Islet of Langerhans (tissue), 1 donor: ENCODE data around the gene HMCES.
"Not testable (repeated sequence)": the region's sequence is repeated elsewhere in the genome, so short reads cannot be mapped to it uniquely, and the experiment has no call there.

Source experiments
- FAIRE-seq: peaks from one replicate; lab custom pipeline; 2011; peaks lifted over from hg19 to GRCh38; lab: Jason Lieb, UNC

HMCES gene

DNA sequence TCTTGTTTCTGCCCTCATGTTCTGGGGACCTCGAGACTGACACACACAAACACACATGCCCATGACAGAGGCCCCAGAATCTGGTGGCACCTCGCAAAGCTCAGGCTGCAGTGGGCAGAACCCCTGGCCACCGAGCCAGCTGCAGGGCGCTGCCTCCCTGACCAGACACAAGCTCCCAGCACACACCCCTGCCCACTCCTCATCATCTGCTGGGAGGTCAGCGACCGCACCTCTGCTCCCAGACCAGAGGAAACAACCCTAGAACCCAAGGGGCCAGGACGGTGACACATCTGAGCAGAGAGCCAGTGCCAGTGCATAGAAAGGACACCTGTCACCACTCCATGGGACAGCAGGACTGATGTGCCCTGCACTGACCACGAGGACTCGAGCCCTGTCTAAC, 43.2 kb downstream of the HMCES start:
- FAIRE-seq = no peak

DNA sequence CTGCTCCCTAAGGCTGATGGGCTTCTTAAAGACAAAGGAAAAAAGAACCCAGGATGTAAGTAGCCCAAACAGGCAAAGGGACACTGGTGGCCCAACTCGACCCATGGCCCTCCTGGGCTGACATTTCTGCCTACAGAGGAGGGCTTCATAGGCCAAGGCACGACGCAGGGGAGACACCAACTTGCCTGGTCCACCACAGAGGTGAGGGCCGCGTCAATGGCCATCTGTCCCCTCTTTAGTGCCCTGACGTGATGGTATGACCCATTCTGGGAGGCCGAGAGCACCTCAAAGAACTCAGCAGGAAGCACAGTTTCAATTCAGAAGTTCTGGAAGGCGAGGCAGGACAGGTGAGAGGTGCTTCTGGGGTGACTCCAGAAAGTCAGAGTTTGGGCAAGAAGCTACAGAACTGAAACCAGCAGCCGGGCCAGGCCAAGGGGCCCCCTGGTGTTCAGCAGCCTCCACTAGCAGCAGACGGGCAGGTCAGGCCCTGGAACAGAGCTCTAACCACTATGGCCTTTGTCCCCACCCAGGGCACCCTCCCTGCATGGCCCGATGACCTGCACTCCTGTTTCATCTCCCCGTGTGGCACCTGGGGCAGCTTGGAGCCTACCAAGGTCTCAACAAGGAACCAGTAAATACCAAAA, 45.1 kb downstream of the HMCES start:
- FAIRE-seq = no peak

DNA sequence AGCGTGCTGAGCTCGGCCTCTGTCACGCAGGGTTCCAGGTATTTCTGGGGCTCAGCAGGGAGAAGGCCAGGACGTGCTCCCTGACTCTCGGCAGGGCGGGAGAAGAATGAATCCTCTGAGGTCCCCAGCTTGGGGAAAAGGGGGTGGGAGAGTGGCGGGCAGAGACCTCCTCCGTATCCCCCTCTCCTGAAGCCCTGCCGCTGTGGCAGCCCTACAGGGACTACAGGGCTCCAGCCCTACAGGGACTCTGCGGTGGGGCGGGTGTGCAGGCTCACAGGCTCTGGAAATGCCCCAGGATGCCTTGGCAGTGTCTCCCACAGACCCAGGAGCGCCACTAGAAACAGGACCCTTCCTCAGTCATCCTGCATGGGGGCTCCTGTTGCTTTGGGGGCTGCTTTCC, 46.2 kb downstream of the HMCES start:
- FAIRE-seq = no peak

DNA sequence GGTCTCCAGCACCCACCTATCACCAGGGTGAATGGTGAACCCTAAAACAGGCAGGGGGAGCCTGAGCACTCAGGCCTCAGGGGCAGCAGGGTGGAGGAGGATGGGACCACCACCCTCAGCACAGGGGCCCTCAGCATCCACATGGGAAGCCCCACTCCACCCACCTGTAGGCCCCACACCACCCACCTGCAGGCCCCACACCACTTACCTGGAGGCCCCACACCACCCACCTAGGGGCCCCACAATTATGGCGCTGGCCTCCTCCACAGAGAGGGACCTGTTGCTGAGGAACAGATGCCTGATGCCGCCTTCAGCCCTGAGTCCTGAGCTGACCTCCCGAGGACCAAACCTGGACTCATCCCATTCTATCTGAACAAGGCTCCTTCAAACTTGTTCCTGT, 46.7 kb downstream of the HMCES start:
- no peak for FAIRE-seq

- FAIRE-seq = no peak
Observed at GRCh38 chr3:129326138-129326537, 47.5 kb downstream of the HMCES start.

DNA sequence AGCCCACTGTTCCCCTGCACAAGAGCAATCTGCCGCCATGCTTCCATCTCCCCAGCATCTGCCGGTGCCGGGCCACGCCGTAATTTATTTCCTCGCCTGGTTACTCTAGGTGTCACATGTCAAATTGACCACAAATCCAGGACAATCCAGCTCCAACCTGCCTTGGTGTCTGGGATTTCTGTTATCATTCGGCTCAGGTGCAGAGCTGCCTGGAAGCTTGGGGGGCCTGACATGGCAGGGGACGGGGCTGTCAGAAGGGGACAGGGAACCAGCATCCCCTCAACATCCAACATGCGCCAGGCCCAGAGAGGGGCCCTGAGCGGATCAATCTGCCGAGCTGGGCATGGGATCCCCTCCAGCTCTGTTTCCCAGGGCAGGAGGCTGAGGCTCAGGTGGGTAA, 47.9 kb downstream of the HMCES start:
- no peak for FAIRE-seq

DNA sequence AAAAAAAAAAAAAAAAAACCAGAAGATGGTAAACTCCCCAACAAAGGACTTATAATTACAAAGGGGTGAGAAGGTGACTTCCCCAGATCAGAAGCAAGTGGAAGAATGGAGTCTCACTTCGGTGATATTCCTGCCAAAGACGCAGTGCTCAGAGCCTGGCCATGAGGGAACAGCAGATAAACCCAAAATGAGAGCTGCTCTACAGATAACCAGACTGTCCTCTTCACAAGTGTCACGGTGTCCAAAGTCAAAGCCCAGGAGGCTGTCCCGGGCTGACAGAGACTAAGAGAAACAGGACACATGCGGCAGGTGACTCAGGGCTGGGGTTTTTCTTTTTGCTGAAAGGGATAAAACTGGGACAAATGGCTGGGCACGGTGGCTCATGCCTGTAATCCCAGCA, 48.8 kb downstream of the HMCES start:
- FAIRE-seq = no peak

- FAIRE-seq = no peak
Observed at GRCh38 chr3:129329858-129330257, 51.2 kb downstream of the HMCES start.

GRCh38 chr3:129330409-129330808, 51.7 kb downstream of the HMCES start:
- no peak for FAIRE-seq

GRCh38 chr3:129333891-129334290, 55.2 kb downstream of the HMCES start:
- FAIRE-seq = no peak

DNA sequence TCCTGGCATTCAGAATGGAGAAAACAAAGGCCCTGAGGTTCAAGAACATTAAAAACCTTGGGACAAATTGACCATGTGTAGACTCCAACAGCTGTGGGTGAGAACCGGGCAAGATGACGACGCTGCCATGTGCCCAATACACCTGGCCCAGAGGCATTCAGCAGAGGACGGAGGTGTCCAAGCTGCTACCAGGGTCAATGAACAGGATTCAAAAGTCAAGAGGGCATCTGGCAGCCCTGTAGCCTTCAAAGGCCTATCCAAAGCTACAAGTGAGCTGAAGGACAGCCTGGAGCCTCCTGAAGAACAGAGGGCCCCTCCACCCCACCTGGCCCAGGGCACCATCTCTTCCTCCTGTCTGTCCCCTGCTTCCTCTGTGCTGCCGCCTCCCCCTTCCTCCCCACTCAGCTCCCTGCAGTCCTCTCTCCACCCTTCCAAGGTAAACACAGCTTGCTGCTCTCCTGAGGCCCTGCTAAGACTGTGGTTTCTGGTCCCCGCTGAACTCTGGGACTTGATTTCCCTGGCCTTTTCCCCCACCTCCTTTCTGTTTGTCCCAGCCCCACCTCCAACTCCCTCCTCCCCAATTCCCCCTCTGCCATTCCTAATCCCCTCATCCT, 57.5 kb downstream of the HMCES start:
- no peak for FAIRE-seq

- not testable (repeated sequence) for FAIRE-seq
Observed at GRCh38 chr3:129337719-129338118, 59.0 kb downstream of the HMCES start.

DNA sequence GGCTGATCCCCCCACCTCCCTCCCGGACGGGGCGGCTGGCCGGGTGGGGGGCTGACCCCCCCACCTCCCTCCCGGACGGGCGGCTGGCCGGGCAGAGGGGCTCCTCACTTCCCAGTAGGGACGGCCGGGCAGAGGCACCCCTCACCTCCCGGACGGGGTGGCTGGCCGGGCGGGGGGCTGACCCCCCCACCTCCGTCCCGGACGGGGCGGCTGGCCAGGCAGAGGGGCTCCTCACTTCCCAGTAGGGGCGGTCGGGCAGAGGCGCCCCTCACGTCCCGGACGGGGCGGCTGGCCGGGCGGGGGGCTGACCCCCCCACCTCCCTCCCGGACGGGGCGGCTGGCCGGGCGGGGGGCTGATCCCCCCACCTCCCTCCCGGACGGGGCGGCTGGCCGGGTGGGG, 60.5 kb downstream of the HMCES start:
- not testable (repeated sequence) for FAIRE-seq

DNA sequence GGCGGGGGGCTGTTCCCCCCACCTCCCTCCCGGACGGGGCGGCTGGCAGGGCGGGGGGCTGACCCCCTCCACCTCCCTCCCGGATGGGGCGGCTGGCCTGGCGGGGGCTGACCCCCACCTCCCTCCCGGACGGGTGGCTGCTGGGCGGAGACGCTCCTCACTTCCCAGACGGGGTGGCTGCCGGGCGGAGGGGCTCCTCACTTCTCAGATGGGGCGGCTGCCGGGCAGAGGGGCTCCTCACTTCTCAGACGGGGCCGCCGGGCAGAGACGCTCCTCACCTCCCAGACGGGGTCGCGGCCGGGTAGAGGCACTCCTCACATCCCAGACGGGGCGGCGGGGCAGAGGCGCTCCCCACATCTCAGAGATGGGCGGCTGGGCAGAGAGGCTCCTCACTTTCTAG, 61.2 kb downstream of the HMCES start:
- FAIRE-seq = not testable (repeated sequence)

DNA sequence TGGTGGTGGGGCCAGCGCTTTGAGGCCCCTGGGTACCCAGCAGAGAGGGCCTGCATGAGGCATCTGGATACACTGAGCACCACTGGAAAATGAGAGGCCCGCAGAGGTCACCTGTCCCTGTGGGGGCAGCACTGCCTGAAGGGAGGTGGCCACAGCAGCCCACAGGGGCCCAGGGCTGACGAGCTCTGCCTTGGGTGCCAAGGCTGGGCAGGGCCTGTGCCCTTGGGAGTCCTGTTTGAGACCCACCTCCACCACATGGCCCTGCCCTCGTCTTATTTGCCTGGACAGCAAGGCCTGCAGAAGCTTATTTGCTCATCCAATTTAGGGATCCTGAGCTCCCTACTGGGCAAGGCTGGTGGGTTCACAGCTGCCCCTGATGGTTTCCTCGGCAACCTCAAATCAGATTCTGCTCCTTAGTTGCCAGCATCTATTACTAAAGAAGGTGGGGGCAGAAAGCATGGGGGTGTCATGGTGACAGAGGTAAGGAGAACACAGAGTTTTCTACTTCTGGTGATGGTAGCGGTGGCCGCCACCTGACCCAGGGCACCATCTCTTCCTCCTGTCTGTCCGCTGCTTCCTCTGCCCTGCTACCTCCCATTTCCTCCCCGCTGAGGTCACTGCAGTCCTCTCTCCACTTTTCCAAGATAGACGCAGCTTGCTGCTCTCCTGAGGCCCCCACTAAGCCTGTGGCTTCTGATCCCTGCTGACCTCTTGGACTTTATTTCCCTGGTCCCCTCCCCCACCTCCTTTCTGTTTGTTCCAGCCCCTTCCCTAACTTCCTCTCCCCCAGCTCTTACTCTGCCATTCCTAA, 62.9 kb downstream of the HMCES start:
- FAIRE-seq = no peak

- FAIRE-seq = no peak
Observed at GRCh38 chr3:129343643-129344360, 65.1 kb downstream of the HMCES start.

DNA sequence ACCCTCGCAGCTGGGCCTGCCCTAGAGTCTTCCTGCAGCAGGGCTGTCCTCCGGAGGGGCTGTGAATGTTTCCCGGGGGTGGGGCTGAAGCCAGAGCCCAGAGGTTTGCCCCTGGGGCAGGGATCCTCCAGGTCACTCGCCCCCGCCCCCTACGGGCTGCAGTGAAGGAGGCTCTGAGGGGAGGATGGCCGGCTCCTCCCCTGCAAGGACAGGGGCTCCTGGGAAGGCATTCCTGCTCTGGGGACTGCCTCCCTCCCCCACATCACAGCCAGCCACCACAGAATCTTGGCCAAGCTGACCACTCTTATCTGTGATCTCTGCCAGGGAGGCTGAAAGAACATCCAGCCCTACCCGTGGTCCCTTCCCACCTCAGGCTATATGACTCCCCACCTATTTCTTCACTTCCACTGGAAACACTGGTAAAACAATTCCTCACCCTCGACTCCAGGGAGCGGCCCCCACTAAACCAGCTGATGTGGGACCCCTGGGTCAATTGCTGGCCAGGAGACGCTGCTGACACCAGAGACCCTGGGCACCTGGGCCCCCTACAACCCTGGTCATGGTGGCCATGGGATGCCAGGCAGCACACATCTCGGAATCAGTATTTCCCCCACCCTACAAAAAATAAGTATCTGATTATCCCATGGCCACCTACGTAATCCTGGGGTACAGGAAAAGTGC, 66.0 kb downstream of the HMCES start:
- FAIRE-seq = no peak

DNA sequence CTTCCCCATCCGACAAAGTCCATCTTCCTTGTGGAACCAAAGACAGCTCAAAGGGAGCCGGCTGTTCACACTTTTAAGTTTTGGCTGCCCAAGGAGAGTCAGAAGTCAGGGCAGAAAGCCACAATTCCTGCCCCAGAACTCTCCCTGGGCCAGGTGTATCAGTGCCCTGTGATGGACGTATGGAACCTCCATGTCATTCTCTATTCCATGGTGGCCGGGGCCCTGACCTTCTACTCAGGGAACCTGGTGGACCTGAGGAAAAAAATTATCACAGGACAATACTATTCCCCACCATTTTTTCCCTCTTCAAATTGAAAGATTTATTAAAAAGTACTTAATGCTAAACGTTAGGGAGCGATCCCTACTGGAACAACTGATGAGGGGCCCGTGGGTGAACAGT, 66.6 kb downstream of the HMCES start:
- no peak for FAIRE-seq

DNA sequence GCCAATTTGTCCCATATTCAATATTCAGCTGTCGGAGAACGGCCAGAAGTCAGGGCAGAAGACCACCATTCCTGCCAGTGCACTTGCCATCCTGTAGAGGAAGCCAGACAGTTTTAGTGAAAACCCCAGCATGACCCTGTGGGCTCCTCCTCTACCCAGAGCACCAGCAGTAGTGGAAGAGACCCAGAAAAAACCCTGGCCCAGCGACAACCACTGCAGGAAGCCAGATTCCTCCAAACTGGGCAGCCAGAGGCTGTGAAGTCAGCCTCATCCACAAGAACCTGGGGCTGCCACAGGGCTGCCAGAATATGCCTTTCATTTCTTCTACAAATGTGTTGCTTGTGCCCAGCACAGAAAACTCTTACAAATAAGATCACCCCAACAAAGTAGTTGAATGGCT, 67.3 kb downstream of the HMCES start:
- no peak for FAIRE-seq

DNA sequence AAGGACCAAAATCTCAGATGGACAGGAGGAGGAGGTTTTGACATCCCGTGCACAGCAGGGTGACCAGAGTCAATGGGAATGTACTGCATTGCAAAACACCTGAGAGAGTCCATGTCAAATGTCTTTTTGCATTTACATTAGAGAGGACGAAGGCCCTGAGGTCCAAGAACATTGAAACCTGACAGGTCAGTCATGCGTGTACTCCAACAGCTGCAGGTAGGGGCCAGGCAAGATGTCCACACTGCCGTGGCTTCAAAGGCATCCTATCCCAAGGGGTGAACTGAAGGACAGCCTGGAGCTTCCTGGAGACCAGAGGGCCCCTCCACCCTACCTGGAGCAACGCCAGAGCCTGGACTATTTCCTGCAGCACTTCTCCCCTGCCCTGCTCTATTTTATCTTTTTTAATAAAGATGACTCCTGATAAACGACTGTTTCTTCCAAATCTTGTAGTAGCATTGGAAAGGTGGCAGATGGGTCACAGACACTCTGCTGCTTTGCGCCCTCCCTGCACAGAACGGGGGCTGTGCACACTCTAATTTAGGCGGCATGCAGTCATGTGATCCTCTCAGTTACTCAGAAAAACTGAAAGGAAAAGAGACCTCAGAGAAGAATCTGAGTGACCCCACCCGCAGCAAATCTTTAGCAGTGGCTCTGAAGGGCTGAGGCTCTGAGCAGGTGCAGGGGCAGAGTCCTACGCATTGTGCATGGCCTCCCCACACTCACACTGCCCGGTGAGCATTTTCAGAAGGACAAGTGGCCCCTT, 68.2 kb downstream of the HMCES start:
- FAIRE-seq = no peak

GRCh38 chr3:129347458-129347845, 68.8 kb downstream of the HMCES start:
- no peak for FAIRE-seq

DNA sequence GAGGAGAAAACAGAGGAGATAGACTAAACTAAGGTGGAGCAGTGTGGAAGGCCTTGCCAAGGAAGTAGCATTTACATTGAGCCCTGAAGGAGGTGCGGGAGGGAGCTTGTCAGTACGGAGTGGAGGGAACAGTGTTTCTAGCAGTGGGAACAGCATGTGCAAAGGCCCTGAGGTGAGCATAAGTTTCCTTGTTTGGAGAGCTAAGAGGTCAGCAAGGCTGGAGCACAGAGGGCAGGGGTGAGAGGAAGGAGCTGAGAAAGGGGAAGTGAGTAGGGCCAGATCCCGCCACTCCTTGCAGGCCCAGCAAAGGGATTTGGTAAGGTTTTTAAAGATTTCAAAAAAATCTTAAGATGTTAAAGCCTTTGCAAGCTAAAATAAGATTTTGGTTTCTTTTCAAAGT, 70.1 kb downstream of the HMCES start:
- FAIRE-seq = no peak
